NB4 (cell line): ENCODE measurements around the gene TMEM131L.

Source experiments
- MYC ChIP-seq: IDR thresholded peaks from 2 replicates; pipeline ENCODE4 v1.6.1; 2011; ENCODE audit warnings: low read depth, low read length
- POLR2A ChIP-seq: IDR thresholded peaks from 2 replicates; pipeline ENCODE4 v1.6.1; 2011; ENCODE audit warnings: mild to moderate bottlenecking; ENCODE audit not compliant: insufficient read length; ENCODE audit errors: extremely low read depth
- TF ChIP-seq, protein P1 (sequence below): IDR thresholded peaks from one replicate; pipeline ENCODE4 v1.5.1; 2012; ENCODE audit warnings: low read depth, low read length
- TF ChIP-seq, protein P2 (sequence below): IDR thresholded peaks from 2 replicates; pipeline ENCODE4 v1.6.1; 2011; ENCODE audit warnings: low read depth, low read length

DNA sequence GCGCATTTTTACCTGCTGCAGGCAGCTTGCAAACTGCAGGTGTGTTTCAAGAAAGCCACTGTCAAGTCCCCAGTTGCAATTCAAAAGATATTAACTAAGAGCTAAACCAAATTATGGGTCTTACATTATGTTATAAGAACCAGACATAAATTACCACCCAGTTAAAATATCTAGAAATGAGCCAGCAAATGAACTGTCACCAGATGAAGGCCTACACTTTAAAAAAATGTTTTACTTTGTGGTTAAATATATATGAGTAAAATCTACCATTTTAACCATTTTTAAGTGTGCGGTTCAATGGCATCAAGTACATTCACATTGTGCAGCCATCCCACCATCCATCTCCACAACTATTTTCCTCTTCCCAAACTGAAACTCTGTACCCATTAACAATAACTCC lies 32.0 kb upstream of the TMEM131L start:
- TF ChIP-seq, protein P1, sequence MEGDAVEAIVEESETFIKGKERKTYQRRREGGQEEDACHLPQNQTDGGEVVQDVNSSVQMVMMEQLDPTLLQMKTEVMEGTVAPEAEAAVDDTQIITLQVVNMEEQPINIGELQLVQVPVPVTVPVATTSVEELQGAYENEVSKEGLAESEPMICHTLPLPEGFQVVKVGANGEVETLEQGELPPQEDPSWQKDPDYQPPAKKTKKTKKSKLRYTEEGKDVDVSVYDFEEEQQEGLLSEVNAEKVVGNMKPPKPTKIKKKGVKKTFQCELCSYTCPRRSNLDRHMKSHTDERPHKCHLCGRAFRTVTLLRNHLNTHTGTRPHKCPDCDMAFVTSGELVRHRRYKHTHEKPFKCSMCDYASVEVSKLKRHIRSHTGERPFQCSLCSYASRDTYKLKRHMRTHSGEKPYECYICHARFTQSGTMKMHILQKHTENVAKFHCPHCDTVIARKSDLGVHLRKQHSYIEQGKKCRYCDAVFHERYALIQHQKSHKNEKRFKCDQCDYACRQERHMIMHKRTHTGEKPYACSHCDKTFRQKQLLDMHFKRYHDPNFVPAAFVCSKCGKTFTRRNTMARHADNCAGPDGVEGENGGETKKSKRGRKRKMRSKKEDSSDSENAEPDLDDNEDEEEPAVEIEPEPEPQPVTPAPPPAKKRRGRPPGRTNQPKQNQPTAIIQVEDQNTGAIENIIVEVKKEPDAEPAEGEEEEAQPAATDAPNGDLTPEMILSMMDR: no peak
- TF ChIP-seq MYC (no peak), POLR2A (no peak)
- TF ChIP-seq, protein P2, sequence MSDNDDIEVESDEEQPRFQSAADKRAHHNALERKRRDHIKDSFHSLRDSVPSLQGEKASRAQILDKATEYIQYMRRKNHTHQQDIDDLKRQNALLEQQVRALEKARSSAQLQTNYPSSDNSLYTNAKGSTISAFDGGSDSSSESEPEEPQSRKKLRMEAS: no peak
